CD8-positive, alpha-beta memory T cell (primary cell): ENCODE data around the gene BIRC3. TPM values are rescaled to one million over a fixed set of nuclear protein-coding genes. Genes with fewer than 3 reads are reported as not detected.

Source experiments
- CTCF ChIA-PET: fragments of 350-600 bp; sonication (Branson Sonifier 250); formaldehyde crosslinking; loops from one replicate; lab custom pipeline; 2021; ENCODE audit warnings: antibody characterized with exemption; lab: Charles Lee
- POLR2A ChIA-PET: fragments of 350-600 bp; sonication (Branson Sonifier 250); formaldehyde crosslinking; loops from one replicate; lab custom pipeline; 2021; ENCODE audit warnings: antibody characterized with exemption; lab: Charles Lee
- DNase-seq, 5 donors: peaks; one replicate each; pipeline versions ENCODE4 v3.0.0 to v3.0.0-alpha.2; 2020 to 2022; ENCODE audit warnings: mixed read lengths in 1 of 5
- H3K27ac ChIP-seq: one replicate; pipeline ENCODE4 v1.7.0; 2013; ENCODE audit warnings: low read depth, mild to moderate bottlenecking, low read length, moderate library complexity
- H3K27me3 ChIP-seq: 2 replicates; pipeline ENCODE4 v1.7.0; 2013; ENCODE audit warnings: low read length, mild to moderate bottlenecking; ENCODE audit not compliant: insufficient read depth, poor library complexity, severe bottlenecking
- H3K36me3 ChIP-seq: 2 replicates; pipeline ENCODE4 v1.7.0; 2013; ENCODE audit warnings: mild to moderate bottlenecking, low read length, moderate library complexity; ENCODE audit not compliant: insufficient read depth
- H3K4me1 ChIP-seq: 2 replicates; pipeline ENCODE4 v1.7.0; 2013; ENCODE audit warnings: mild to moderate bottlenecking, low read length, moderate library complexity; ENCODE audit not compliant: insufficient read depth
- H3K4me3 ChIP-seq: 2 replicates; pipeline ENCODE4 v1.7.0; 2013; ENCODE audit warnings: mild to moderate bottlenecking, low read length
- H3K9me3 ChIP-seq: 2 replicates; pipeline ENCODE4 v1.7.0; 2013; ENCODE audit warnings: mild to moderate bottlenecking, low read length
- H3K27ac Mint-ChIP-seq, 8 donors: one replicate each; pipeline ENCODE4 v1.8.0; 2020 to 2021; ENCODE audit warnings: mixed read lengths in 8 of 8, mild to moderate bottlenecking in 6 of 8, inconsistent platforms in 3 of 8, moderate library complexity in 3 of 8
- H3K27me3 Mint-ChIP-seq, 2 donors: one replicate each; pipeline ENCODE4 v1.8.0; 2020 to 2021; ENCODE audit warnings: mixed read lengths in 2 of 2, mild to moderate bottlenecking in 1 of 2, moderate library complexity in 1 of 2
- H3K36me3 Mint-ChIP-seq, 3 donors: one replicate each; pipeline ENCODE4 v1.8.0; 2020 to 2021; ENCODE audit warnings: mixed read lengths in 3 of 3, inconsistent platforms in 1 of 3, mild to moderate bottlenecking in 1 of 3
- H3K4me1 Mint-ChIP-seq, 3 donors: one replicate each; pipeline ENCODE4 v1.8.0; 2020 to 2021; ENCODE audit warnings: mixed read lengths in 3 of 3, inconsistent platforms in 1 of 3, mild to moderate bottlenecking in 1 of 3
- H3K4me3 Mint-ChIP-seq, 7 donors: one replicate each; pipeline ENCODE4 v1.8.0; 2020 to 2021; ENCODE audit warnings: mixed read lengths in 7 of 7, mild to moderate bottlenecking in 6 of 7, moderate library complexity in 4 of 7, inconsistent platforms in 2 of 7
- H3K9me3 Mint-ChIP-seq, 5 donors: one replicate each; pipeline ENCODE4 v1.8.0; 2020 to 2022; ENCODE audit warnings: mixed read lengths in 5 of 5, mild to moderate bottlenecking in 3 of 5, moderate library complexity in 2 of 5, inconsistent platforms in 1 of 5
- polyA plus RNA-seq: library from polyadenylated mRNA; unstranded; fragments of 300-500 nt; fragmentation: Illumina TruSeq; gene quantifications from one replicate; pipeline ENCODE4 v1.2.3, GENCODE V29; 2021
- total RNA-seq, 2 experiments: library from RNA; stranded (reverse); gene quantifications; one replicate each; pipeline ENCODE4 v1.2.3, GENCODE V29; 2021

Gene BIRC3
- total and polyA plus RNA-seq, 3 experiments from 2014 or later: 36.7 to 199 (median 191) TPM

GRCh38 chr11:102274628-102275027 is 42.7 kb upstream of the BIRC3 start:
- H3K9me3 Mint-ChIP-seq: peaks cover 0 to 2% (median 0%) of the 10 kb centered on the region in 5 donors
- peaks cover 17 to 35% of the 10 kb centered on the region in 2 donors for H3K27me3 Mint-ChIP-seq
- no peaks in the 10 kb centered on the region for H3K36me3 ChIP-seq
- no peak overlapping the region for H3K4me3 Mint-ChIP-seq
- H3K36me3 Mint-ChIP-seq: peaks cover 0 to 3% (median 0%) of the 10 kb centered on the region in 3 donors
- H3K27ac ChIP-seq: no peak overlapping the region
- POLR2A ChIA-PET: interaction anchor here (0.6 kb wide), 1 partner anchor 286 kb away, joined by 3 read pairs; no protein-coding TSS in a partner anchor
- H3K4me1 ChIP-seq: peaks cover 6% of the 10 kb centered on the region
- no peaks in the 10 kb centered on the region for H3K9me3 ChIP-seq
- no peak overlapping the region for H3K4me3 ChIP-seq
- H3K27ac Mint-ChIP-seq: no peak overlapping the region
- peaks cover 6 to 11% (median 10%) of the 10 kb centered on the region in 3 donors for H3K4me1 Mint-ChIP-seq
- CTCF ChIA-PET: no interaction called here
- peaks cover 6% of the 10 kb centered on the region for H3K27me3 ChIP-seq
- DNase-seq: no peak

GRCh38 chr11:102276362-102276761 is 40.9 kb upstream of the BIRC3 start:
- Histone ChIP-seq H3K36me3 (no peaks in the 10 kb centered on the region), H3K27me3 (peaks cover 6% of the 10 kb centered on the region), H3K27ac (no peak overlapping the region), H3K9me3 (no peaks in the 10 kb centered on the region), H3K4me3 (no peak overlapping the region), H3K4me1 (no peaks in the 10 kb centered on the region)
- peaks cover 18 to 35% of the 10 kb centered on the region in 2 donors for H3K27me3 Mint-ChIP-seq
- ChIA-PET POLR2A (no interaction called here), CTCF (no interaction called here)
- H3K4me1 Mint-ChIP-seq: peaks cover 0 to 5% (median 0%) of the 10 kb centered on the region in 3 donors
- no peak for DNase-seq
- no peak overlapping the region for H3K27ac Mint-ChIP-seq
- H3K36me3 Mint-ChIP-seq: peaks cover 0 to 3% (median 0%) of the 10 kb centered on the region in 3 donors
- peaks cover 0 to 2% (median 0%) of the 10 kb centered on the region in 5 donors for H3K9me3 Mint-ChIP-seq
- no peak overlapping the region for H3K4me3 Mint-ChIP-seq

GRCh38 chr11:102276783-102277182 is 40.5 kb upstream of the BIRC3 start:
- ChIA-PET POLR2A (no interaction called here), CTCF (no interaction called here)
- no peaks in the 10 kb centered on the region for H3K4me1 ChIP-seq
- Mint-ChIP-seq H3K9me3 (no peaks in the 10 kb centered on the region), H3K36me3 (peaks cover 0 to 3% (median 0%) of the 10 kb centered on the region in 3 donors), H3K4me1 (peaks cover 0 to 5% (median 0%) of the 10 kb centered on the region in 3 donors), H3K4me3 (no peak overlapping the region), H3K27ac (no peak overlapping the region), H3K27me3 (peaks cover 15 to 31% of the 10 kb centered on the region in 2 donors)
- no peaks in the 10 kb centered on the region for H3K9me3 ChIP-seq
- peaks cover 6% of the 10 kb centered on the region for H3K27me3 ChIP-seq
- no peaks in the 10 kb centered on the region for H3K36me3 ChIP-seq
- H3K4me3 ChIP-seq: no peak overlapping the region
- no peak overlapping the region for H3K27ac ChIP-seq
- no peak for DNase-seq

GRCh38 chr11:102279641-102280170 is 37.6 kb upstream of the BIRC3 start:
- H3K4me3 Mint-ChIP-seq: no peak overlapping the region
- H3K9me3 Mint-ChIP-seq: no peaks in the 10 kb centered on the region
- CTCF ChIA-PET: interaction anchor here (0.7 to 1.7 kb wide), 4 partner anchors 8 to 216 kb away, joined by 3 to 9 read pairs (median 4); no protein-coding TSS in a partner anchor
- POLR2A ChIA-PET: no interaction called here
- H3K4me3 ChIP-seq: no peak overlapping the region
- DNase-seq: no peak
- H3K4me1 ChIP-seq: no peaks in the 10 kb centered on the region
- peaks cover 0 to 5% (median 0%) of the 10 kb centered on the region in 3 donors for H3K36me3 Mint-ChIP-seq
- no peaks in the 10 kb centered on the region for H3K9me3 ChIP-seq
- no peak overlapping the region for H3K27ac Mint-ChIP-seq
- peaks cover 0 to 5% (median 0%) of the 10 kb centered on the region in 3 donors for H3K4me1 Mint-ChIP-seq
- peaks cover 8 to 22% of the 10 kb centered on the region in 2 donors for H3K27me3 Mint-ChIP-seq
- no peak overlapping the region for H3K27ac ChIP-seq
- peaks cover 6% of the 10 kb centered on the region for H3K27me3 ChIP-seq
- no peaks in the 10 kb centered on the region for H3K36me3 ChIP-seq

- Mint-ChIP-seq H3K4me3 (no peak overlapping the region), H3K36me3 (peaks cover 0 to 5% (median 0%) of the 10 kb centered on the region in 3 donors), H3K27me3 (peaks cover 8 to 21% of the 10 kb centered on the region in 2 donors), H3K27ac (no peak overlapping the region), H3K9me3 (no peaks in the 10 kb centered on the region), H3K4me1 (peaks cover 0 to 5% (median 0%) of the 10 kb centered on the region in 3 donors)
- Histone ChIP-seq H3K36me3 (no peaks in the 10 kb centered on the region), H3K27me3 (peaks cover 6% of the 10 kb centered on the region), H3K9me3 (no peaks in the 10 kb centered on the region), H3K4me1 (no peaks in the 10 kb centered on the region), H3K4me3 (no peak overlapping the region), H3K27ac (no peak overlapping the region)
- POLR2A ChIA-PET: no interaction called here
- no peak for DNase-seq
- CTCF ChIA-PET: interaction anchor here (1.7 kb wide), 1 partner anchor 8 kb away, joined by 9 read pairs; no protein-coding TSS in a partner anchor
These were observed 36.9 kb upstream of the BIRC3 start for GRCh38 chr11:102280245-102280833.

GRCh38 chr11:102283116-102283485 is 34.2 kb upstream of the BIRC3 start:
- no peak overlapping the region for H3K4me3 Mint-ChIP-seq
- Histone ChIP-seq H3K27me3 (no peaks in the 10 kb centered on the region), H3K36me3 (no peaks in the 10 kb centered on the region), H3K4me1 (peaks cover 2% of the 10 kb centered on the region), H3K4me3 (no peak overlapping the region), H3K9me3 (no peaks in the 10 kb centered on the region), H3K27ac (no peak overlapping the region)
- ChIA-PET POLR2A (no interaction called here), CTCF (interaction anchor here (1.2 to 1.4 kb wide), 3 partner anchors 11 to 59 kb away, joined by 4 to 5 read pairs (median 5); no protein-coding TSS in a partner anchor)
- H3K27me3 Mint-ChIP-seq: peaks cover 0 to 4% of the 10 kb centered on the region in 2 donors
- no peak for DNase-seq
- H3K9me3 Mint-ChIP-seq: no peaks in the 10 kb centered on the region
- H3K36me3 Mint-ChIP-seq: peaks cover 0 to 3% (median 0%) of the 10 kb centered on the region in 3 donors
- H3K4me1 Mint-ChIP-seq: peaks cover 4 to 9% (median 5%) of the 10 kb centered on the region in 3 donors
- H3K27ac Mint-ChIP-seq: no peak overlapping the region

- H3K27ac ChIP-seq: no peak overlapping the region
- H3K9me3 ChIP-seq: no peaks in the 10 kb centered on the region
- H3K27me3 ChIP-seq: no peaks in the 10 kb centered on the region
- no peak overlapping the region for H3K27ac Mint-ChIP-seq
- H3K4me1 Mint-ChIP-seq: peaks cover 7 to 14% (median 14%) of the 10 kb centered on the region in 3 donors
- peaks cover 0 to 3% (median 0%) of the 10 kb centered on the region in 3 donors for H3K36me3 Mint-ChIP-seq
- no peak for DNase-seq
- H3K4me3 ChIP-seq: no peak overlapping the region
- H3K4me3 Mint-ChIP-seq: no peak overlapping the region
- peaks cover 0 to 6% of the 10 kb centered on the region in 2 donors for H3K27me3 Mint-ChIP-seq
- POLR2A ChIA-PET: no interaction called here
- no peaks in the 10 kb centered on the region for H3K9me3 Mint-ChIP-seq
- H3K4me1 ChIP-seq: peaks cover 4% of the 10 kb centered on the region
- CTCF ChIA-PET: interaction anchor here (0.5 to 1.4 kb wide), 5 partner anchors 11 to 259 kb away, joined by 3 to 5 read pairs (median 4); no protein-coding TSS in a partner anchor
- no peaks in the 10 kb centered on the region for H3K36me3 ChIP-seq
These were observed 33.3 kb upstream of the BIRC3 start for GRCh38 chr11:102284008-102284407.

- peaks cover 4% of the 10 kb centered on the region for H3K4me1 ChIP-seq
- H3K36me3 ChIP-seq: no peaks in the 10 kb centered on the region
- ChIA-PET CTCF (interaction anchor here (0.6 kb wide), 1 partner anchor 32 kb away, joined by 4 read pairs; no protein-coding TSS in a partner anchor), POLR2A (no interaction called here)
- no peaks in the 10 kb centered on the region for H3K9me3 Mint-ChIP-seq
- H3K27me3 ChIP-seq: no peaks in the 10 kb centered on the region
- DNase-seq: no peak
- H3K36me3 Mint-ChIP-seq: peaks cover 0 to 3% (median 0%) of the 10 kb centered on the region in 3 donors
- H3K27ac ChIP-seq: no peak overlapping the region
- H3K4me1 Mint-ChIP-seq: peaks cover 10 to 24% (median 11%) of the 10 kb centered on the region in 3 donors
- no peak overlapping the region for H3K4me3 Mint-ChIP-seq
- no peaks in the 10 kb centered on the region for H3K9me3 ChIP-seq
- H3K4me3 ChIP-seq: no peak overlapping the region
- H3K27me3 Mint-ChIP-seq: peaks cover 0 to 5% of the 10 kb centered on the region in 2 donors
- H3K27ac Mint-ChIP-seq: peak overlapping the region in 1 of 8 donors; percentile 8
These were observed 31.0 kb upstream of the BIRC3 start for GRCh38 chr11:102286292-102286691.
